Heart right ventricle (tissue), 16 donors: ENCODE results near the gene ADAM11. TPM values are rescaled to one million over a fixed set of nuclear protein-coding genes. Genes with fewer than 3 reads are reported as not detected.

ENCODE experiments used
- ATAC-seq, 8 donors: fragments of 200-7000 bp; cut with Tn5 transposase; one replicate each; pipeline ENCODE4 v1.9.1; 2020; ENCODE audit warnings: mild to moderate bottlenecking in 8 of 8, moderate library complexity in 8 of 8, moderate number of reproducible peaks in 1 of 8
- DNase-seq, 2 donors: peaks; one replicate each; pipeline ENCODE4 v3.0.0-alpha.2; 2020
- H3K27ac ChIP-seq, 10 donors: fragments of 200-600 bp; sonication (generic) in 2 of 10; one replicate each; pipeline versions ENCODE4 v1.5.0 to v1.8.0; 2020 to 2022; ENCODE audit warnings: mild to moderate bottlenecking in 3 of 10
- H3K27me3 ChIP-seq, 7 donors: fragments of 200-600 bp; one replicate each; pipeline ENCODE4 v1.8.0; 2021 to 2022; ENCODE audit warnings: mild to moderate bottlenecking in 2 of 7
- H3K36me3 ChIP-seq, 9 donors: fragments of 200-600 bp; sonication (generic) in 1 of 9; one replicate each; pipeline versions ENCODE4 v1.5.0 to v1.8.0; 2020 to 2022; ENCODE audit warnings: mild to moderate bottlenecking in 2 of 9
- H3K4me1 ChIP-seq, 9 donors: fragments of 200-600 bp; sonication (generic) in 1 of 9; one replicate each; pipeline versions ENCODE4 v1.5.0 to v1.8.0; 2020 to 2022; ENCODE audit warnings: mild to moderate bottlenecking in 4 of 9
- H3K4me3 ChIP-seq, 10 donors: fragments of 200-600 bp; sonication (generic) in 2 of 10; one replicate each; pipeline versions ENCODE4 v1.5.0 to v1.8.0; 2020 to 2022; ENCODE audit warnings: mild to moderate bottlenecking in 7 of 10, moderate library complexity in 2 of 10
- H3K9me3 ChIP-seq, 11 donors: fragments of 200-600 bp in 10 of 11; sonication (generic) in 2 of 11; one replicate each; pipeline versions ENCODE4 v1.5.0 to v1.8.0; 2013 to 2022; ENCODE audit warnings: mild to moderate bottlenecking in 2 of 11, control low read depth in 1 of 11, moderate library complexity in 1 of 11
- WGBS, 2 donors: extraction: QIAGEN DNeasy Blood & Tissue Kit; methylation state at CpG; one replicate each; pipeline ENCODE4 v1.1.7; 2013; ENCODE audit warnings: inconsistent platforms in 1 of 2; 5-methylcytosine and 5-hydroxymethylcytosine counted together
- intact Hi-C, 10 donors: fragments of 100-400 bp; cut with DNase I; formaldehyde crosslinking; loops; one replicate each; pipeline versions ENCODE4 v1.11.1 to v1.14.2; 2022
- polyA plus RNA-seq, 2 donors: library from polyadenylated mRNA; stranded (reverse); fragments of 200-250 nt; gene quantifications; one replicate each; pipeline ENCODE4 v1.2.3, GENCODE V29; 2013
- total RNA-seq, 10 donors: library from RNA; stranded (reverse); fragmentation: NEBNext Ultra II Directional in 3 of 10; extraction: Animal tissue kit (Norgen Biotek cat#: 25700) in 3 of 10; gene quantifications; one replicate each; pipeline versions ENCODE4 v1.2.1 to v1.2.4, GENCODE V29; 2021 to 2023
- TF ChIP-seq, protein P1 (sequence below), 9 donors: fragments of 200-600 bp; sonication (generic) in 2 of 9; IDR thresholded peaks; one replicate each; pipeline versions ENCODE4 v1.5.0 to v1.8.0; 2021 to 2022; ENCODE audit warnings: antibody characterized with exemption in 9 of 9, mild to moderate bottlenecking in 5 of 9, moderate library complexity in 1 of 9
- donor health status: Arrhythmogenic right ventricular cardiomyopathy.
- donor health status: ischemic (EF 13 %, LVEDD 7.1; RV severe dilation, severe dysfunction).
- donor health status: healthy with polysubstance abuse.
- donor health status: DM: no; HTN: yes; CAD: no.
- donor health status: DM: no; HTN: no; CAD: no.
- donor health status: ischemic (EF 25% LVEDD 6.9; RV normal size, moderate dysfunction).
- donor health status: ischemic (EF 25% LVEDD 5.7; RV mildly dilated, moderate dysfunction).
- donor health status: healthy.
- donor health status: DM: yes; HTN: yes; CAD: no.
- donor health status: Ischemic cardiomyopathy.
- donor health status: ischemic (EF 35%, LVEDD 5.7; RV mildly dilated, moderate dysfunction).
- donor health status: nonischemic (EF 11% LVEDD 7.7; RV severe dilation, severe dysfunction).
- donor health status: DM: yes; HTN: yes; CAD: no.
- donor health status: PGD.
- donor health status: ischemic (EF 29% LVEDD 5.4; RV normal size, mild dysfunction).
- donor health status: nonischemic (EF 23%, LVEDD 6.1; RV moderate dilation, normal function).

The ADAM11 gene
- total and polyA plus RNA-seq, 12 donors = 0.75 to 18.3 (median 7.8) TPM

DNA sequence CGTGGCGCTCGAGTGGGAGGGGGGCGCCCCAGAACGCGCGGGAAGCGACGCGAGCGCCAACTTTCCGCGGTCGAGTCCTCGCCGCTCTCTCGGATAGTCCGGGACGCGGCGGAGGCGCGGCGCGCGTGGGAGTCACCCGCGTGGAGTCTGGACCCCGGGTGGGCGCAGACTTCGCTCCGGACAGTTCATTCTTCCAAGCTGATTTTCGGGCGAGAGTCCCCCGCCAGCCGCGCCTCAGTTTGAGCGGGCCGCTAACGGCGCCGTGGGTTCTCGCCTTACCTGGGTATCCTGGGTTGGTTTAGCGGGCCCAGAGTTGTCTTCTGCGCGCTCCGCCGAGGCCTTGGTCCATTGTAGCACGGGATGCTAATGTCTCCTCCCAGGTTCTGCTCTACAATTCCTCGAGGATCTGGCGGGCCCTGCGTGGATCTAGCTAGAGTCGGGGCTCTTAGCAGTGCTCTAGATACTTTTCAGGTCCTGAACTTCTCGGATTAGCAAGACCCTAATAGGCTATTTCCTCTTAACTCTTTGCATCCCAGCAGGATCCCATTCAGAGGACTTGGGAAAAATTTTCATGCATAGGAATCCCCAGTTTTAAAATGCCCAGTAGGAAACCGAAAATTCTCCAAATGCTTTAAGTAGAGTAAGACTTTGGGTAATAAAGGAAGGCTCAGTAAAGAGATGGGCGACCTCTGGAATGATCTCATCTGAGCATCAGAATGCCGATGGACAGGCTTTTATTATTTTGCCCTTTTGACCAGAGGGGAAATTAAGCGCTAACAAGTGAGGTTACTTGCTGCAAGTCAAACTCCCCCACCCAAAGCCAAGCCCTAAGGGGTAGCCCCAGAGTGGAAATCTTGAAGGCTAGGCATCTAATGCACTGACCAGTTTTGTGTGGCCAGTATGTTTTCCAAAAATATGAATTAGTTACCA, 71.8 kb downstream of the ADAM11 start:
- peak in 6 of 8 donors; percentile 40 to 66 (median 49) for ATAC-seq
- peaks cover 0 to 31% (median 17%) of the 10 kb centered on the region in 9 donors for H3K4me1 ChIP-seq
- peak overlapping the region; percentile 84 to 94 (median 90) for H3K27ac ChIP-seq
- WGBS, 2 donors = 4 to 5% methylated on average over 58 of the region's 58 CpGs
- H3K36me3 ChIP-seq = no peaks in the 10 kb centered on the region
- peak in 1 of 2 donors; percentile 32 for DNase-seq
- intact Hi-C loops = loop anchor here in 6 of 10 donors (2.0 to 5.0 kb wide), 3 partner anchors 48 to 53 kb away; no protein-coding TSS in a partner anchor
- no peaks in the 10 kb centered on the region for H3K9me3 ChIP-seq
- TF ChIP-seq, protein P1, sequence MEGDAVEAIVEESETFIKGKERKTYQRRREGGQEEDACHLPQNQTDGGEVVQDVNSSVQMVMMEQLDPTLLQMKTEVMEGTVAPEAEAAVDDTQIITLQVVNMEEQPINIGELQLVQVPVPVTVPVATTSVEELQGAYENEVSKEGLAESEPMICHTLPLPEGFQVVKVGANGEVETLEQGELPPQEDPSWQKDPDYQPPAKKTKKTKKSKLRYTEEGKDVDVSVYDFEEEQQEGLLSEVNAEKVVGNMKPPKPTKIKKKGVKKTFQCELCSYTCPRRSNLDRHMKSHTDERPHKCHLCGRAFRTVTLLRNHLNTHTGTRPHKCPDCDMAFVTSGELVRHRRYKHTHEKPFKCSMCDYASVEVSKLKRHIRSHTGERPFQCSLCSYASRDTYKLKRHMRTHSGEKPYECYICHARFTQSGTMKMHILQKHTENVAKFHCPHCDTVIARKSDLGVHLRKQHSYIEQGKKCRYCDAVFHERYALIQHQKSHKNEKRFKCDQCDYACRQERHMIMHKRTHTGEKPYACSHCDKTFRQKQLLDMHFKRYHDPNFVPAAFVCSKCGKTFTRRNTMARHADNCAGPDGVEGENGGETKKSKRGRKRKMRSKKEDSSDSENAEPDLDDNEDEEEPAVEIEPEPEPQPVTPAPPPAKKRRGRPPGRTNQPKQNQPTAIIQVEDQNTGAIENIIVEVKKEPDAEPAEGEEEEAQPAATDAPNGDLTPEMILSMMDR (IDR thresholded peaks at IDR 0.05) = no peak
- H3K4me3 ChIP-seq = peak overlapping the region; percentile 15 to 86 (median 75)
- H3K27me3 ChIP-seq = peaks cover 0 to 76% (median 15%) of the 10 kb centered on the region in 7 donors

DNA sequence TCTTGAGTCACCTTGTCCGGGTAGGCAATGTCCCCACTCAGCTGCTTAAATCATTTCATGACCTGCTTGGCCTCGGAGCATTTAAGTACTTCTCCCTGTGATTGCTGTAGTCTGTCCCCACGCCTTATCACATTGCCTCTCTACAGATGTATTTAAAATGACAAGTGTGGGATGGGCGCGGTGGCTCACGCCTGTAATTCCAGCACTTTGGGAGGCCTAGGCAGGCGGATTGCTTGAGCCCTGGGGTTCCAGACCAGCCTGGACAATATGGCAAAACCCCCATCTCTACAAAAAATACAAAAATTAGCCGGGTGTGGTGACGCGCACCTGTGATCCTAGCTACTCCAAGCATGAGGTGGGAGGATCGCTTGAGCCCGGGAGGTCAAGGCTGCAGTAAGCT, 72.6 kb downstream of the ADAM11 start:
- H3K27me3 ChIP-seq = peaks cover 0 to 69% (median 15%) of the 10 kb centered on the region in 7 donors
- H3K4me3 ChIP-seq = peak overlapping the region in 6 of 10 donors; percentile 73 to 86 (median 82)
- peaks cover 0 to 31% (median 17%) of the 10 kb centered on the region in 9 donors for H3K4me1 ChIP-seq
- intact Hi-C loops = loop anchor here in 6 of 10 donors (2.0 to 5.0 kb wide), 3 partner anchors 49 to 54 kb away; no protein-coding TSS in a partner anchor
- peak overlapping the region in 4 of 10 donors; percentile 1 to 94 (median 48) for H3K27ac ChIP-seq
- H3K9me3 ChIP-seq = no peaks in the 10 kb centered on the region
- TF ChIP-seq, protein P1 (IDR thresholded peaks at IDR 0.05) = no peak
- 73 to 74% methylated on average over 12 of the region's 12 CpGs for WGBS, 2 donors
- H3K36me3 ChIP-seq = no peaks in the 10 kb centered on the region
- ATAC-seq = peak in 1 of 8 donors; percentile 31
- no peak for DNase-seq

Other genes starting within 250 kb of the ADAM11 start
- 1 to 10 TPM in 9 of 10 donors, under 1 TPM in 1; 0.92 to 6.9 (median 4.0) TPM for gene FZD2, start 201.5 kb upstream of the ADAM11 start, total RNA-seq
- gene FZD2, start 201.5 kb upstream of the ADAM11 start, polyA plus RNA-seq = 1 to 10 TPM; 2.9 to 3.0 TPM
- under 1 TPM in 3 of 10 donors, not detected in 7; 0.14 to 0.40 (median 0.16) TPM for gene MEIOC, start 102.5 kb upstream of the ADAM11 start, total RNA-seq
- under 1 TPM in 1 of 2 donors, not detected in 1; 0.03 TPM for gene MEIOC, start 102.5 kb upstream of the ADAM11 start, polyA plus RNA-seq
- 10 to 100 TPM; 24.2 to 35.3 (median 30.9) TPM for gene CCDC43, start 69.2 kb upstream of the ADAM11 start, total RNA-seq
- gene CCDC43, start 69.2 kb upstream of the ADAM11 start, polyA plus RNA-seq = 10 to 100 TPM; 14.4 to 19.8 TPM
- 1 to 10 TPM; 2.9 to 5.5 (median 4.0) TPM for gene DBF4B, start 50.3 kb upstream of the ADAM11 start, total RNA-seq
- gene DBF4B, start 50.3 kb upstream of the ADAM11 start, polyA plus RNA-seq = 1 to 10 TPM; 2.2 to 8.0 TPM
- gene GJC1, start 71.3 kb downstream of the ADAM11 start, total RNA-seq = 10 to 100 TPM; 13.9 to 41.5 (median 23.8) TPM
- 10 to 100 TPM; 10.9 to 17.0 TPM for gene GJC1, start 71.3 kb downstream of the ADAM11 start, polyA plus RNA-seq
- gene HIGD1B, start 88.9 kb downstream of the ADAM11 start, total RNA-seq = 10 to 100 TPM in 4 of 10 donors, 1 to 10 TPM in 6; 4.7 to 26.6 (median 8.1) TPM
- gene HIGD1B, start 88.9 kb downstream of the ADAM11 start, polyA plus RNA-seq = 10 to 100 TPM; 24.3 to 61.9 TPM
- 10 to 100 TPM; 52.3 to 78.2 (median 62.9) TPM for gene EFTUD2, start 140.5 kb downstream of the ADAM11 start, total RNA-seq
- gene EFTUD2, start 140.5 kb downstream of the ADAM11 start, polyA plus RNA-seq = 10 to 100 TPM; 21.6 to 54.5 TPM
- gene GFAP, start 156.5 kb downstream of the ADAM11 start, total RNA-seq = 1 to 10 TPM; 3.1 to 8.6 (median 7.4) TPM
- gene GFAP, start 156.5 kb downstream of the ADAM11 start, polyA plus RNA-seq = 1 to 10 TPM; 2.1 to 6.1 TPM
- gene KIF18B, start 188.8 kb downstream of the ADAM11 start, total RNA-seq = 1 to 10 TPM in 3 of 10 donors, under 1 TPM in 6, not detected in 1; 0.11 to 4.3 (median 0.20) TPM
- gene KIF18B, start 188.8 kb downstream of the ADAM11 start, polyA plus RNA-seq = under 1 TPM; 0.04 to 0.80 TPM
- 10 to 100 TPM in 2 of 10 donors, 1 to 10 TPM in 5, under 1 TPM in 3; 0.37 to 25.6 (median 1.1) TPM for gene C1QL1, start 209.3 kb downstream of the ADAM11 start, total RNA-seq
- gene C1QL1, start 209.3 kb downstream of the ADAM11 start, polyA plus RNA-seq = 10 to 100 TPM in 1 of 2 donors, 1 to 10 TPM in 1; 2.2 to 12.7 TPM